C4-2B (cell line): ENCODE measurements around the gene EIF1AX.

Experiments
- CTCF ChIP-seq: fragments of 450-650 bp; conservative IDR thresholded peaks from 2 replicates; pipeline ENCODE4 v1.5.1; 2017; ENCODE audit warnings: mild to moderate bottlenecking
- ZFX ChIP-seq: fragments of 450-650 bp; IDR thresholded peaks from 2 replicates; pipeline ENCODE4 v1.6.1; 2017

DNA sequence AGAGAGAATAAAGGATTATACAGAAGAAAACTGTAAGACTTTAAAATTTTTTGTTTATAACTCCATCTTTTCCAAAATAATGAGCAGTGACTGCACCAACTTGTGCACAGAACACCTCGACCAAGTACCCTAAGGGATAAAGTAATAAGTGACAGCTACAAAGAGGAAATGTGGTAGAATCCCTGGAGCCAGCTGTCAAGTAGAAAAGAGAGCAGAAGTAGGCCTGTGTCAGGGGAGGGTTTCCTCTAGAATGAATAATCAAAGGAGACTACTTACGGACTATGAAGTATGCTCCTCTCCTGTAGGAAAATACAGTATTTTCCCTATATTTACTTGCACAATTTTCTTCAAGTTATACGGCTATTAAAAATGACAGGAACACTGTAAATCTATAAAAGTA lies 1.2 kb downstream of the EIF1AX start:
- no peak for TF ChIP-seq CTCF
- no peak for TF ChIP-seq ZFX
